Neural cell (in vitro differentiated cells): ENCODE data around the gene DNAH8. TPM values are rescaled to one million over a fixed set of nuclear protein-coding genes. Genes with fewer than 3 reads are reported as not detected.

Experiments used
- H2AFZ ChIP-seq: fragments of 200-600, 300-800 bp; sonication (generic), shearing (Covaris generic); 2 replicates; pipeline ENCODE4 v1.6.0; 2014; ENCODE audit warnings: low read depth, mild to moderate bottlenecking, antibody characterized with exemption, low read length, moderate library complexity
- H3F3A ChIP-seq: fragments of 200-600 bp; shearing (Covaris generic); 2 replicates; pipeline ENCODE4 v1.6.1; 2016; ENCODE audit warnings: mild to moderate bottlenecking, moderate library complexity, mixed read lengths, antibody characterized with exemption, low read length; ENCODE audit not compliant: insufficient read depth, poor library complexity, severe bottlenecking
- H3K27ac ChIP-seq: fragments of 200-600, 300-800 bp; sonication (generic), shearing (Covaris generic); 2 replicates; pipeline ENCODE4 v1.5.1; 2014; ENCODE audit warnings: mild to moderate bottlenecking, low read length, moderate library complexity
- H3K27me3 ChIP-seq: fragments of 300-800, 200-600 bp; sonication (generic), shearing (Covaris generic); 2 replicates; pipeline ENCODE4 v1.6.0; 2014; ENCODE audit warnings: mild to moderate bottlenecking, low read depth, low read length, moderate library complexity; ENCODE audit not compliant: insufficient read depth
- H3K36me3 ChIP-seq: fragments of 300-800, 200-600 bp; sonication (generic), shearing (Covaris generic); 2 replicates; pipeline ENCODE4 v1.5.1; 2014; ENCODE audit warnings: mild to moderate bottlenecking, antibody characterized with exemption, low read length, moderate library complexity; ENCODE audit not compliant: insufficient read depth
- H3K4me2 ChIP-seq: fragments of 300-800, 200-600 bp; sonication (generic), shearing (Covaris generic); 2 replicates; pipeline ENCODE4 v1.6.0; 2014; ENCODE audit warnings: mild to moderate bottlenecking, low read length
- H3K4me3 ChIP-seq: fragments of 300-800, 200-600 bp; sonication (generic), shearing (Covaris generic); 2 replicates; pipeline ENCODE4 v1.5.1; 2014; ENCODE audit warnings: mild to moderate bottlenecking, low read length, moderate library complexity
- H3K79me2 ChIP-seq: fragments of 200-600 bp; shearing (Covaris generic); replicated peaks from 2 replicates; pipeline ENCODE4 v1.6.0; 2014; ENCODE audit warnings: mild to moderate bottlenecking, low read length, moderate library complexity; ENCODE audit not compliant: insufficient read depth
- H3K9ac ChIP-seq: fragments of 300-800, 200-600 bp; sonication (generic), shearing (Covaris generic); 2 replicates; pipeline ENCODE4 v1.6.1; 2016; ENCODE audit warnings: mild to moderate bottlenecking, low read length, mixed read lengths
- H3K9me2 ChIP-seq: fragments of 200-600 bp; shearing (Covaris generic); 2 replicates; pipeline ENCODE4 v1.6.1; 2016; ENCODE audit warnings: mild to moderate bottlenecking, low read length, mixed read lengths; ENCODE audit not compliant: insufficient read depth
- H3K9me3 ChIP-seq: fragments of 200-600, 300-800 bp; sonication (generic), shearing (Covaris generic); 2 replicates; pipeline ENCODE4 v1.6.1; 2016; ENCODE audit warnings: mild to moderate bottlenecking, mixed run types, low read length, moderate library complexity, mixed read lengths
- H4K20me1 ChIP-seq: fragments of 200-600 bp; shearing (Covaris generic); 2 replicates; pipeline ENCODE4 v1.6.1; 2016; ENCODE audit warnings: mild to moderate bottlenecking, mixed run types; ENCODE audit not compliant: insufficient read depth
- EP300 ChIP-seq: fragments of 450-650 bp; conservative IDR thresholded peaks from 2 replicates; pipeline ENCODE4 v1.6.1; 2014; ENCODE audit warnings: antibody characterized with exemption, mild to moderate bottlenecking, moderate library complexity; ENCODE audit not compliant: poor library complexity, severe bottlenecking
- EZH2 ChIP-seq: fragments of 200-600, 300-800 bp; shearing (Covaris generic), sonication (generic); IDR thresholded peaks from 2 replicates; pipeline ENCODE4 v1.6.1; 2014; ENCODE audit warnings: antibody characterized with exemption, low read length, borderline replicate concordance, mild to moderate bottlenecking; ENCODE audit not compliant: insufficient read depth, poor library complexity, severe bottlenecking
- MXI1 ChIP-seq: fragments of 450-650 bp; conservative IDR thresholded peaks from 2 replicates; pipeline ENCODE4 v1.6.1; 2014; ENCODE audit warnings: antibody characterized with exemption, mild to moderate bottlenecking; ENCODE audit not compliant: poor library complexity, severe bottlenecking
- POLR2AphosphoS5 ChIP-seq: IDR thresholded peaks from 2 replicates; pipeline ENCODE4 v1.6.1; 2012
- RAD21 ChIP-seq: fragments of 450-650 bp; conservative IDR thresholded peaks from 2 replicates; pipeline ENCODE4 v1.6.1; 2014; ENCODE audit warnings: antibody characterized with exemption, mild to moderate bottlenecking, moderate library complexity
- SMC3 ChIP-seq: fragments of 450-650 bp; conservative IDR thresholded peaks from 2 replicates; pipeline ENCODE4 v1.6.1; 2014; ENCODE audit warnings: antibody characterized with exemption, mild to moderate bottlenecking, moderate library complexity; ENCODE audit not compliant: poor library complexity
- TAF1 ChIP-seq: IDR thresholded peaks from 2 replicates; pipeline ENCODE4 v1.6.1; 2012; ENCODE audit warnings: low read depth
- polyA plus RNA-seq: library from polyadenylated mRNA; depleted of rRNA; stranded (reverse); fragments of >200 nt; gene quantifications from 2 replicates; pipeline ENCODE4 v1.2.3, GENCODE V29; 2014
- TF ChIP-seq, protein P1 (sequence below): fragments of 450-650 bp; IDR thresholded peaks from 2 replicates; pipeline ENCODE4 v1.5.1; 2014; ENCODE audit warnings: antibody characterized with exemption, mild to moderate bottlenecking, moderate library complexity; ENCODE audit not compliant: poor library complexity, severe bottlenecking
- TF ChIP-seq, protein P2 (sequence below): IDR thresholded peaks from 2 replicates; pipeline ENCODE4 v1.6.1; 2012; ENCODE audit warnings: borderline replicate concordance

The DNAH8 gene
- polyA plus RNA-seq, 1 donor from 2014 or later = 0.07 TPM

- Histone ChIP-seq H3K4me2 (no peak overlapping the region), H3K4me3 (no peak overlapping the region), H3K36me3 (no peaks in the 10 kb centered on the region), H3F3A (no peaks in the 10 kb centered on the region), H3K27me3 (no peaks in the 10 kb centered on the region), H3K9me3 (no peaks in the 10 kb centered on the region), H3K27ac (no peak overlapping the region), H3K9ac (no peak overlapping the region), H4K20me1 (no peaks in the 10 kb centered on the region), H2AFZ (no peak overlapping the region), H3K9me2 (no peaks in the 10 kb centered on the region), H3K79me2 (no peaks in the 10 kb centered on the region)
- TF ChIP-seq, protein P1, sequence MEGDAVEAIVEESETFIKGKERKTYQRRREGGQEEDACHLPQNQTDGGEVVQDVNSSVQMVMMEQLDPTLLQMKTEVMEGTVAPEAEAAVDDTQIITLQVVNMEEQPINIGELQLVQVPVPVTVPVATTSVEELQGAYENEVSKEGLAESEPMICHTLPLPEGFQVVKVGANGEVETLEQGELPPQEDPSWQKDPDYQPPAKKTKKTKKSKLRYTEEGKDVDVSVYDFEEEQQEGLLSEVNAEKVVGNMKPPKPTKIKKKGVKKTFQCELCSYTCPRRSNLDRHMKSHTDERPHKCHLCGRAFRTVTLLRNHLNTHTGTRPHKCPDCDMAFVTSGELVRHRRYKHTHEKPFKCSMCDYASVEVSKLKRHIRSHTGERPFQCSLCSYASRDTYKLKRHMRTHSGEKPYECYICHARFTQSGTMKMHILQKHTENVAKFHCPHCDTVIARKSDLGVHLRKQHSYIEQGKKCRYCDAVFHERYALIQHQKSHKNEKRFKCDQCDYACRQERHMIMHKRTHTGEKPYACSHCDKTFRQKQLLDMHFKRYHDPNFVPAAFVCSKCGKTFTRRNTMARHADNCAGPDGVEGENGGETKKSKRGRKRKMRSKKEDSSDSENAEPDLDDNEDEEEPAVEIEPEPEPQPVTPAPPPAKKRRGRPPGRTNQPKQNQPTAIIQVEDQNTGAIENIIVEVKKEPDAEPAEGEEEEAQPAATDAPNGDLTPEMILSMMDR = no peak
- TF ChIP-seq TAF1 (no peak), SMC3 (no peak), POLR2AphosphoS5 (no peak), EP300 (no peak), MXI1 (no peak), EZH2 (no peak), RAD21 (no peak)
- TF ChIP-seq, protein P2, sequence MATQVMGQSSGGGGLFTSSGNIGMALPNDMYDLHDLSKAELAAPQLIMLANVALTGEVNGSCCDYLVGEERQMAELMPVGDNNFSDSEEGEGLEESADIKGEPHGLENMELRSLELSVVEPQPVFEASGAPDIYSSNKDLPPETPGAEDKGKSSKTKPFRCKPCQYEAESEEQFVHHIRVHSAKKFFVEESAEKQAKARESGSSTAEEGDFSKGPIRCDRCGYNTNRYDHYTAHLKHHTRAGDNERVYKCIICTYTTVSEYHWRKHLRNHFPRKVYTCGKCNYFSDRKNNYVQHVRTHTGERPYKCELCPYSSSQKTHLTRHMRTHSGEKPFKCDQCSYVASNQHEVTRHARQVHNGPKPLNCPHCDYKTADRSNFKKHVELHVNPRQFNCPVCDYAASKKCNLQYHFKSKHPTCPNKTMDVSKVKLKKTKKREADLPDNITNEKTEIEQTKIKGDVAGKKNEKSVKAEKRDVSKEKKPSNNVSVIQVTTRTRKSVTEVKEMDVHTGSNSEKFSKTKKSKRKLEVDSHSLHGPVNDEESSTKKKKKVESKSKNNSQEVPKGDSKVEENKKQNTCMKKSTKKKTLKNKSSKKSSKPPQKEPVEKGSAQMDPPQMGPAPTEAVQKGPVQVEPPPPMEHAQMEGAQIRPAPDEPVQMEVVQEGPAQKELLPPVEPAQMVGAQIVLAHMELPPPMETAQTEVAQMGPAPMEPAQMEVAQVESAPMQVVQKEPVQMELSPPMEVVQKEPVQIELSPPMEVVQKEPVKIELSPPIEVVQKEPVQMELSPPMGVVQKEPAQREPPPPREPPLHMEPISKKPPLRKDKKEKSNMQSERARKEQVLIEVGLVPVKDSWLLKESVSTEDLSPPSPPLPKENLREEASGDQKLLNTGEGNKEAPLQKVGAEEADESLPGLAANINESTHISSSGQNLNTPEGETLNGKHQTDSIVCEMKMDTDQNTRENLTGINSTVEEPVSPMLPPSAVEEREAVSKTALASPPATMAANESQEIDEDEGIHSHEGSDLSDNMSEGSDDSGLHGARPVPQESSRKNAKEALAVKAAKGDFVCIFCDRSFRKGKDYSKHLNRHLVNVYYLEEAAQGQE = no peak
Measured at GRCh38 chr6:39009476-39009875, 294.4 kb downstream of the DNAH8 start.

- no peak for TF ChIP-seq SMC3
- no peak for TF ChIP-seq TAF1
- TF ChIP-seq, protein P1 = no peak
- no peak for TF ChIP-seq EP300
- no peak for TF ChIP-seq EZH2
- no peak for TF ChIP-seq MXI1
- H3K9me2 ChIP-seq = no peaks in the 10 kb centered on the region
- H3K4me2 ChIP-seq = no peak overlapping the region
- H4K20me1 ChIP-seq = no peaks in the 10 kb centered on the region
- H3K9me3 ChIP-seq = no peaks in the 10 kb centered on the region
- H3K27me3 ChIP-seq = no peaks in the 10 kb centered on the region
- no peak overlapping the region for H2AFZ ChIP-seq
- H3K4me3 ChIP-seq = no peak overlapping the region
- H3K36me3 ChIP-seq = no peaks in the 10 kb centered on the region
- no peak overlapping the region for H3K9ac ChIP-seq
- H3K79me2 ChIP-seq = no peaks in the 10 kb centered on the region
- no peaks in the 10 kb centered on the region for H3F3A ChIP-seq
- no peak overlapping the region for H3K27ac ChIP-seq
Measured at GRCh38 chr6:39016839-39017546, 301.9 kb downstream of the DNAH8 start.
